SK-N-SH (cell line): ENCODE measurements around the gene TMPRSS11B.

Experiments
- IRF3 ChIP-seq: fragments of 150-350 bp; IDR thresholded peaks from 2 replicates; pipeline ENCODE4 v1.6.1; 2016; ENCODE audit warnings: mild to moderate bottlenecking, low read depth, low read length
- REST ChIP-seq: IDR thresholded peaks from 2 replicates; pipeline ENCODE4 v1.6.1; 2012; ENCODE audit warnings: mild to moderate bottlenecking, low read depth, low read length, moderate library complexity
- TF ChIP-seq, protein P1 (sequence below): fragments of 200-600 bp; sonication (generic); IDR thresholded peaks from 2 replicates; pipeline ENCODE4 v1.6.1; 2017; ENCODE audit warnings: antibody characterized with exemption, mild to moderate bottlenecking, moderate library complexity

- TF ChIP-seq REST (no peak), IRF3 (no peak)
- TF ChIP-seq, protein P1, sequence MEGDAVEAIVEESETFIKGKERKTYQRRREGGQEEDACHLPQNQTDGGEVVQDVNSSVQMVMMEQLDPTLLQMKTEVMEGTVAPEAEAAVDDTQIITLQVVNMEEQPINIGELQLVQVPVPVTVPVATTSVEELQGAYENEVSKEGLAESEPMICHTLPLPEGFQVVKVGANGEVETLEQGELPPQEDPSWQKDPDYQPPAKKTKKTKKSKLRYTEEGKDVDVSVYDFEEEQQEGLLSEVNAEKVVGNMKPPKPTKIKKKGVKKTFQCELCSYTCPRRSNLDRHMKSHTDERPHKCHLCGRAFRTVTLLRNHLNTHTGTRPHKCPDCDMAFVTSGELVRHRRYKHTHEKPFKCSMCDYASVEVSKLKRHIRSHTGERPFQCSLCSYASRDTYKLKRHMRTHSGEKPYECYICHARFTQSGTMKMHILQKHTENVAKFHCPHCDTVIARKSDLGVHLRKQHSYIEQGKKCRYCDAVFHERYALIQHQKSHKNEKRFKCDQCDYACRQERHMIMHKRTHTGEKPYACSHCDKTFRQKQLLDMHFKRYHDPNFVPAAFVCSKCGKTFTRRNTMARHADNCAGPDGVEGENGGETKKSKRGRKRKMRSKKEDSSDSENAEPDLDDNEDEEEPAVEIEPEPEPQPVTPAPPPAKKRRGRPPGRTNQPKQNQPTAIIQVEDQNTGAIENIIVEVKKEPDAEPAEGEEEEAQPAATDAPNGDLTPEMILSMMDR: no peak
Measured at GRCh38 chr4:68259191-68259590, 13.7 kb upstream of the TMPRSS11B start.
